Measurements from ENCODE around the gene CUEDC2.

The CUEDC2 gene

GRCh38 chr10:102432162-102432950, at the start of gene CUEDC2:
Gene CUEDC2 (minus strand): TSS chr10:102432574. CDS start chr10:102425188, 7,386 bp downstream.
- peak within 1 kb of the TSS; percentile 87 to 94 for H3K4me3 ChIP-seq (replicated peaks in 1 of 2; ENCODE audit: low read depth in 2 of 2, low read length in 2 of 2)
- DNase-seq (ENCODE audit: low read depth in 2 of 2): peak; percentile 98
- TF ChIP-seq CTCF (IDR thresholded peaks at IDR 0.05; ENCODE audit: low read depth, low read length): no peak

- no peak overlapping the region for H3K4me3 ChIP-seq (replicated peaks in 1 of 2; ENCODE audit: low read depth in 2 of 2, low read length in 2 of 2)
- DNase-seq (ENCODE audit: low read depth in 2 of 2): no peak
- no peak for TF ChIP-seq CTCF (IDR thresholded peaks at IDR 0.05; ENCODE audit: low read depth, low read length)
Observed at GRCh38 chr10:102480396-102480795, 48.0 kb upstream of the CUEDC2 start.

GRCh38 chr10:102479651-102480050, 47.3 kb upstream of the CUEDC2 start:
- no peak for TF ChIP-seq CTCF (IDR thresholded peaks at IDR 0.05; ENCODE audit: low read depth, low read length)

GRCh38 chr10:102476466-102477141, 44.2 kb upstream of the CUEDC2 start:
- H3K4me3 ChIP-seq (replicated peaks in 1 of 2; ENCODE audit: low read depth in 2 of 2, low read length in 2 of 2): no peak overlapping the region
- DNase-seq (ENCODE audit: low read depth in 2 of 2): no peak
- TF ChIP-seq CTCF (IDR thresholded peaks at IDR 0.05; ENCODE audit: low read depth, low read length): no peak

More at GRCh38 chr10:102479651-102480050, 47.3 kb upstream of the CUEDC2 start:
- H3K4me3 ChIP-seq (replicated peaks in 1 of 2; ENCODE audit: low read depth in 2 of 2, low read length in 2 of 2): no peak overlapping the region
- DNase-seq (ENCODE audit: low read depth in 2 of 2): no peak

GRCh38 chr10:102475451-102476040, 43.2 kb upstream of the CUEDC2 start:
- no peak for DNase-seq (ENCODE audit: low read depth in 2 of 2)
- TF ChIP-seq CTCF (IDR thresholded peaks at IDR 0.05; ENCODE audit: low read depth, low read length): no peak
- no peak overlapping the region for H3K4me3 ChIP-seq (replicated peaks in 1 of 2; ENCODE audit: low read depth in 2 of 2, low read length in 2 of 2)

GRCh38 chr10:102473445-102474331, 41.3 kb upstream of the CUEDC2 start:
- TF ChIP-seq CTCF (IDR thresholded peaks at IDR 0.05; ENCODE audit: low read depth, low read length): no peak
- DNase-seq (ENCODE audit: low read depth in 2 of 2): no peak
- H3K4me3 ChIP-seq (replicated peaks in 1 of 2; ENCODE audit: low read depth in 2 of 2, low read length in 2 of 2): no peak overlapping the region

Measured in cardiac fibroblast (primary cell).